CD8-positive, alpha-beta memory T cell (primary cell): ENCODE data around the gene GBP4. TPM values are rescaled to one million over a fixed set of nuclear protein-coding genes. Genes with fewer than 3 reads are reported as not detected.

Source experiments
- CTCF ChIA-PET: fragments of 350-600 bp; sonication (Branson Sonifier 250); formaldehyde crosslinking; loops from one replicate; lab custom pipeline; 2021; ENCODE audit warnings: antibody characterized with exemption; lab: Charles Lee
- POLR2A ChIA-PET: fragments of 350-600 bp; sonication (Branson Sonifier 250); formaldehyde crosslinking; loops from one replicate; lab custom pipeline; 2021; ENCODE audit warnings: antibody characterized with exemption; lab: Charles Lee
- DNase-seq, 5 donors: peaks; one replicate each; pipeline versions ENCODE4 v3.0.0 to v3.0.0-alpha.2; 2020 to 2022; ENCODE audit warnings: mixed read lengths in 1 of 5
- H3K27ac ChIP-seq: one replicate; pipeline ENCODE4 v1.7.0; 2013; ENCODE audit warnings: low read depth, mild to moderate bottlenecking, low read length, moderate library complexity
- H3K27me3 ChIP-seq: 2 replicates; pipeline ENCODE4 v1.7.0; 2013; ENCODE audit warnings: low read length, mild to moderate bottlenecking; ENCODE audit not compliant: insufficient read depth, poor library complexity, severe bottlenecking
- H3K36me3 ChIP-seq: 2 replicates; pipeline ENCODE4 v1.7.0; 2013; ENCODE audit warnings: mild to moderate bottlenecking, low read length, moderate library complexity; ENCODE audit not compliant: insufficient read depth
- H3K4me1 ChIP-seq: 2 replicates; pipeline ENCODE4 v1.7.0; 2013; ENCODE audit warnings: mild to moderate bottlenecking, low read length, moderate library complexity; ENCODE audit not compliant: insufficient read depth
- H3K4me3 ChIP-seq: 2 replicates; pipeline ENCODE4 v1.7.0; 2013; ENCODE audit warnings: mild to moderate bottlenecking, low read length
- H3K9me3 ChIP-seq: 2 replicates; pipeline ENCODE4 v1.7.0; 2013; ENCODE audit warnings: mild to moderate bottlenecking, low read length
- H3K27ac Mint-ChIP-seq, 8 donors: one replicate each; pipeline ENCODE4 v1.8.0; 2020 to 2021; ENCODE audit warnings: mixed read lengths in 8 of 8, mild to moderate bottlenecking in 6 of 8, inconsistent platforms in 3 of 8, moderate library complexity in 3 of 8
- H3K27me3 Mint-ChIP-seq, 2 donors: one replicate each; pipeline ENCODE4 v1.8.0; 2020 to 2021; ENCODE audit warnings: mixed read lengths in 2 of 2, mild to moderate bottlenecking in 1 of 2, moderate library complexity in 1 of 2
- H3K36me3 Mint-ChIP-seq, 3 donors: one replicate each; pipeline ENCODE4 v1.8.0; 2020 to 2021; ENCODE audit warnings: mixed read lengths in 3 of 3, inconsistent platforms in 1 of 3, mild to moderate bottlenecking in 1 of 3
- H3K4me1 Mint-ChIP-seq, 3 donors: one replicate each; pipeline ENCODE4 v1.8.0; 2020 to 2021; ENCODE audit warnings: mixed read lengths in 3 of 3, inconsistent platforms in 1 of 3, mild to moderate bottlenecking in 1 of 3
- H3K4me3 Mint-ChIP-seq, 7 donors: one replicate each; pipeline ENCODE4 v1.8.0; 2020 to 2021; ENCODE audit warnings: mixed read lengths in 7 of 7, mild to moderate bottlenecking in 6 of 7, moderate library complexity in 4 of 7, inconsistent platforms in 2 of 7
- H3K9me3 Mint-ChIP-seq, 5 donors: one replicate each; pipeline ENCODE4 v1.8.0; 2020 to 2022; ENCODE audit warnings: mixed read lengths in 5 of 5, mild to moderate bottlenecking in 3 of 5, moderate library complexity in 2 of 5, inconsistent platforms in 1 of 5
- polyA plus RNA-seq: library from polyadenylated mRNA; unstranded; fragments of 300-500 nt; fragmentation: Illumina TruSeq; gene quantifications from one replicate; pipeline ENCODE4 v1.2.3, GENCODE V29; 2021
- total RNA-seq, 2 experiments: library from RNA; stranded (reverse); gene quantifications; one replicate each; pipeline ENCODE4 v1.2.3, GENCODE V29; 2021

GBP4 gene
- total and polyA plus RNA-seq, 3 experiments from 2014 or later, result 24.2 to 48.3 (median 26.6) TPM

- Histone ChIP-seq H3K36me3 (no peaks in the 10 kb centered on the region), H3K9me3 (peaks cover 7% of the 10 kb centered on the region), H3K27ac (no peak overlapping the region), H3K4me1 (peaks cover 11% of the 10 kb centered on the region), H3K27me3 (no peaks in the 10 kb centered on the region), H3K4me3 (no peak overlapping the region)
- H3K4me3 Mint-ChIP-seq, result peak overlapping the region in 1 of 7 donors; percentile 41
- H3K27me3 Mint-ChIP-seq, result no peaks in the 10 kb centered on the region
- no peak overlapping the region for H3K27ac Mint-ChIP-seq
- no peak for DNase-seq
- CTCF ChIA-PET, result no interaction called here
- H3K36me3 Mint-ChIP-seq, result peaks cover 25 to 78% (median 47%) of the 10 kb centered on the region in 3 donors
- peaks cover 19 to 34% (median 32%) of the 10 kb centered on the region in 3 donors for H3K4me1 Mint-ChIP-seq
- POLR2A ChIA-PET, result no interaction called here
- H3K9me3 Mint-ChIP-seq, result peaks cover 17 to 30% (median 21%) of the 10 kb centered on the region in 5 donors
Measured at GRCh38 chr1:89206373-89206772, 7.6 kb upstream of the GBP4 start.

- Histone ChIP-seq H3K9me3 (peaks cover 7% of the 10 kb centered on the region), H3K36me3 (no peaks in the 10 kb centered on the region), H3K4me3 (no peak overlapping the region), H3K27ac (no peak overlapping the region), H3K4me1 (peaks cover 26% of the 10 kb centered on the region), H3K27me3 (no peaks in the 10 kb centered on the region)
- peaks cover 28 to 56% (median 53%) of the 10 kb centered on the region in 3 donors for H3K36me3 Mint-ChIP-seq
- peaks cover 40 to 53% (median 41%) of the 10 kb centered on the region in 3 donors for H3K4me1 Mint-ChIP-seq
- peak overlapping the region in 1 of 7 donors; percentile 3 for H3K4me3 Mint-ChIP-seq
- H3K27me3 Mint-ChIP-seq, result no peaks in the 10 kb centered on the region
- peak overlapping the region in 1 of 8 donors; percentile 39 for H3K27ac Mint-ChIP-seq
- ChIA-PET POLR2A (no interaction called here), CTCF (interaction anchor here (1.5 kb wide), 1 partner anchor 153 kb away, joined by 5 read pairs; no protein-coding TSS in a partner anchor)
- H3K9me3 Mint-ChIP-seq, result peaks cover 11 to 27% (median 21%) of the 10 kb centered on the region in 5 donors
- DNase-seq, result no peak
Measured at GRCh38 chr1:89203166-89203565, 4.4 kb upstream of the GBP4 start.

GRCh38 chr1:89201106-89201794 lies 2.5 kb upstream of the GBP4 start:
- Histone ChIP-seq H3K9me3 (peaks cover 7% of the 10 kb centered on the region), H3K27ac (peak overlapping the region; percentile 26), H3K36me3 (no peaks in the 10 kb centered on the region), H3K27me3 (no peaks in the 10 kb centered on the region), H3K4me1 (peaks cover 35% of the 10 kb centered on the region), H3K4me3 (peak overlapping the region; percentile 43)
- POLR2A ChIA-PET, result no interaction called here
- H3K4me1 Mint-ChIP-seq, result peaks cover 57 to 67% (median 57%) of the 10 kb centered on the region in 3 donors
- CTCF ChIA-PET, result no interaction called here
- peaks cover 11 to 22% (median 16%) of the 10 kb centered on the region in 5 donors for H3K9me3 Mint-ChIP-seq
- no peaks in the 10 kb centered on the region for H3K27me3 Mint-ChIP-seq
- peak overlapping the region; percentile 75 to 98 (median 96) for H3K27ac Mint-ChIP-seq
- peak in 2 of 5 donors; percentile 23 to 48 for DNase-seq
- H3K36me3 Mint-ChIP-seq, result peaks cover 25 to 64% (median 45%) of the 10 kb centered on the region in 3 donors
- H3K4me3 Mint-ChIP-seq, result peak overlapping the region; percentile 84 to 98 (median 97)

- H3K9me3 Mint-ChIP-seq, result peaks cover 11 to 20% (median 15%) of the 10 kb centered on the region in 5 donors
- ChIA-PET CTCF (interaction anchor here (1.1 kb wide), 1 partner anchor 59 kb away, joined by 4 read pairs; no protein-coding TSS in a partner anchor), POLR2A (no interaction called here)
- H3K4me1 ChIP-seq, result peaks cover 40% of the 10 kb centered on the region
- peak in 2 of 5 donors; percentile 30 to 52 for DNase-seq
- H3K36me3 Mint-ChIP-seq, result peaks cover 25 to 66% (median 41%) of the 10 kb centered on the region in 3 donors
- H3K27ac ChIP-seq, result peak overlapping the region; percentile 26
- H3K4me3 Mint-ChIP-seq, result peak overlapping the region; percentile 84 to 98 (median 97)
- H3K4me3 ChIP-seq, result peak overlapping the region; percentile 43
- H3K27ac Mint-ChIP-seq, result peak overlapping the region; percentile 75 to 98 (median 96)
- H3K36me3 ChIP-seq, result no peaks in the 10 kb centered on the region
- peaks cover 7% of the 10 kb centered on the region for H3K9me3 ChIP-seq
- no peaks in the 10 kb centered on the region for H3K27me3 Mint-ChIP-seq
- H3K27me3 ChIP-seq, result no peaks in the 10 kb centered on the region
- peaks cover 63 to 73% (median 63%) of the 10 kb centered on the region in 3 donors for H3K4me1 Mint-ChIP-seq
Measured at GRCh38 chr1:89200663-89201062, 1.9 kb upstream of the GBP4 start.

- H3K27me3 ChIP-seq, result no peaks in the 10 kb centered on the region
- Mint-ChIP-seq H3K27ac (peak overlapping the region; percentile 92 to 98 (median 98)), H3K4me1 (peaks cover 74 to 84% (median 74%) of the 10 kb centered on the region in 3 donors), H3K4me3 (peak overlapping the region; percentile 94 to 99 (median 98)), H3K27me3 (no peaks in the 10 kb centered on the region), H3K36me3 (peaks cover 32 to 67% (median 32%) of the 10 kb centered on the region in 3 donors), H3K9me3 (peaks cover 6 to 12% (median 11%) of the 10 kb centered on the region in 5 donors)
- H3K27ac ChIP-seq, result peak overlapping the region; percentile 83
- peak overlapping the region; percentile 95 for H3K4me3 ChIP-seq
- ChIA-PET CTCF (interaction anchor here (1.0 to 3.2 kb wide), 6 partner anchors 9 to 225 kb away, joined by 3 to 14 read pairs (median 4); partner anchors contain the start of gene GBP5), POLR2A (interaction anchor here (0.6 to 1.2 kb wide), 3 partner anchors 76 to 208 kb away, joined by 3 read pairs; partner anchors contain the start of genes KYAT3 and RBMXL1)
- H3K9me3 ChIP-seq, result no peaks in the 10 kb centered on the region
- H3K4me1 ChIP-seq, result peaks cover 49% of the 10 kb centered on the region
- H3K36me3 ChIP-seq, result no peaks in the 10 kb centered on the region
- peak in 1 of 5 donors; percentile 18 for DNase-seq
Measured at GRCh38 chr1:89199525-89200031, 836 bp upstream of the GBP4 start.

- peaks cover 19 to 70% (median 38%) of the 10 kb centered on the region in 3 donors for H3K36me3 Mint-ChIP-seq
- peak overlapping the region; percentile 94 to 99 (median 98) for H3K4me3 Mint-ChIP-seq
- H3K4me1 Mint-ChIP-seq, result peaks cover 81 to 86% (median 82%) of the 10 kb centered on the region in 3 donors
- H3K27me3 ChIP-seq, result no peaks in the 10 kb centered on the region
- H3K27me3 Mint-ChIP-seq, result no peaks in the 10 kb centered on the region
- no peaks in the 10 kb centered on the region for H3K9me3 Mint-ChIP-seq
- peak overlapping the region; percentile 92 to 98 (median 98) for H3K27ac Mint-ChIP-seq
- H3K27ac ChIP-seq, result peak overlapping the region; percentile 83
- ChIA-PET CTCF (interaction anchor here (1.2 to 3.2 kb wide), 7 partner anchors 60 to 214 kb away, joined by 3 to 14 read pairs (median 4); partner anchors contain the start of gene GBP5), POLR2A (interaction anchor here (0.8 to 1.8 kb wide), 2 partner anchors 73 to 77 kb away, joined by 3 read pairs; no protein-coding TSS in a partner anchor)
- no peak for DNase-seq
- peak overlapping the region; percentile 95 for H3K4me3 ChIP-seq
- peaks cover 60% of the 10 kb centered on the region for H3K4me1 ChIP-seq
- H3K9me3 ChIP-seq, result no peaks in the 10 kb centered on the region
- H3K36me3 ChIP-seq, result no peaks in the 10 kb centered on the region
Measured at GRCh38 chr1:89198081-89198480, 661 bp downstream of the GBP4 start.

GRCh38 chr1:89195476-89195875 lies 3.3 kb downstream of the GBP4 start:
- H3K4me3 Mint-ChIP-seq, result peak overlapping the region; percentile 65 to 99 (median 76)
- H3K9me3 Mint-ChIP-seq, result no peaks in the 10 kb centered on the region
- H3K27me3 Mint-ChIP-seq, result no peaks in the 10 kb centered on the region
- H3K27ac ChIP-seq, result no peak overlapping the region
- no peak overlapping the region for H3K4me3 ChIP-seq
- H3K27ac Mint-ChIP-seq, result peak overlapping the region; percentile 41 to 94 (median 86)
- ChIA-PET POLR2A (interaction anchor here (1.1 to 1.4 kb wide), 2 partner anchors 68 to 77 kb away, joined by 3 read pairs; partner anchors contain the start of gene GBP5), CTCF (interaction anchor here (1.0 kb wide), 1 partner anchor 162 kb away, joined by 3 read pairs; no protein-coding TSS in a partner anchor)
- H3K36me3 Mint-ChIP-seq, result peaks cover 18 to 86% (median 39%) of the 10 kb centered on the region in 3 donors
- peaks cover 6% of the 10 kb centered on the region for H3K36me3 ChIP-seq
- H3K9me3 ChIP-seq, result no peaks in the 10 kb centered on the region
- peaks cover 66 to 82% (median 82%) of the 10 kb centered on the region in 3 donors for H3K4me1 Mint-ChIP-seq
- no peaks in the 10 kb centered on the region for H3K27me3 ChIP-seq
- peaks cover 42% of the 10 kb centered on the region for H3K4me1 ChIP-seq
- DNase-seq, result no peak
